HEK293T (cell line): ENCODE data around the gene NFIA.
"Not testable (repeated sequence)": the region's sequence is repeated elsewhere in the genome, so short reads cannot be mapped to it uniquely, and the experiment has no call there.

Experiments used
- CTCF ChIA-PET: fragments of 350-600 bp; formaldehyde crosslinking; extraction: SDS; loops from one replicate; lab custom pipeline; 2021; ENCODE audit warnings: antibody characterized with exemption, inconsistent platforms; lab: Yijun Ruan, JAX
- POLR2A ChIA-PET: fragments of 350-600 bp; formaldehyde crosslinking; extraction: SDS; loops from one replicate; lab custom pipeline; 2020; ENCODE audit warnings: antibody characterized with exemption, inconsistent platforms; lab: Yijun Ruan, JAX
- DNase-seq: peaks from one replicate; pipeline ENCODE4 v3.0.0; 2012; ENCODE audit warnings: mixed read lengths; ENCODE audit errors: extremely low spot score
- ARNT ChIP-seq: fragments of 450-650 bp; IDR thresholded peaks from 2 replicates; pipeline ENCODE4 v1.6.1; 2017; ENCODE audit warnings: mild to moderate bottlenecking
- BHLHE40 ChIP-seq: fragments of 450-650 bp; IDR thresholded peaks from 2 replicates; pipeline ENCODE4 v1.6.1; 2016; ENCODE audit warnings: mild to moderate bottlenecking, moderate library complexity, borderline replicate concordance
- CTBP1 ChIP-seq: fragments of 450-650 bp; IDR thresholded peaks from 2 replicates; pipeline ENCODE4 v1.6.1; 2016; ENCODE audit warnings: borderline replicate concordance
- ELF4 ChIP-seq: fragments of 450-650 bp; IDR thresholded peaks from 2 replicates; pipeline ENCODE4 v1.6.1; 2017; ENCODE audit warnings: antibody characterized with exemption
- FOXA1 ChIP-seq: fragments of 450-650 bp; IDR thresholded peaks from 2 replicates; pipeline ENCODE4 v1.6.1; 2016; ENCODE audit warnings: mild to moderate bottlenecking
- FOXK2 ChIP-seq: fragments of 450-650 bp; IDR thresholded peaks from 2 replicates; pipeline ENCODE4 v1.6.1; 2016; ENCODE audit warnings: mild to moderate bottlenecking
- FOXM1 ChIP-seq: fragments of 450-650 bp; IDR thresholded peaks from 2 replicates; pipeline ENCODE4 v1.6.1; 2017; ENCODE audit warnings: mild to moderate bottlenecking, borderline replicate concordance
- HDGF ChIP-seq: fragments of 450-650 bp; IDR thresholded peaks from 2 replicates; pipeline ENCODE4 v1.6.1; 2017; ENCODE audit warnings: antibody characterized with exemption, borderline replicate concordance
- L3MBTL2 ChIP-seq: fragments of 450-650 bp; conservative IDR thresholded peaks from 2 replicates; pipeline ENCODE4 v1.6.1; 2016; ENCODE audit warnings: mild to moderate bottlenecking
- LEF1 ChIP-seq: fragments of 450-650 bp; IDR thresholded peaks from 2 replicates; pipeline ENCODE4 v1.6.1; 2017; ENCODE audit warnings: mild to moderate bottlenecking, borderline replicate concordance
- NFRKB ChIP-seq: fragments of 450-650 bp; IDR thresholded peaks from 2 replicates; pipeline ENCODE4 v1.6.1; 2016; ENCODE audit warnings: mild to moderate bottlenecking, moderate library complexity
- PKNOX1 ChIP-seq: fragments of 450-650 bp; IDR thresholded peaks from 2 replicates; pipeline ENCODE4 v1.6.1; 2016
- SP1 ChIP-seq: fragments of 450-650 bp; IDR thresholded peaks from 2 replicates; pipeline ENCODE4 v1.6.1; 2017
- SUZ12 ChIP-seq: fragments of 450-650 bp; IDR thresholded peaks from 2 replicates; pipeline ENCODE4 v1.6.1; 2016; ENCODE audit warnings: mild to moderate bottlenecking
- ZNF384 ChIP-seq: fragments of 450-650 bp; IDR thresholded peaks from 2 replicates; pipeline ENCODE4 v1.6.1; 2016

NFIA gene

GRCh38 chr1:61056196-61056572, 26.2 kb upstream of the NFIA start:
- ChIA-PET POLR2A (interaction anchor here (1.2 to 2.5 kb wide), 3 partner anchors 21 to 26 kb away, joined by 3 to 12 read pairs (median 3); partner anchors contain the start of gene NFIA), CTCF (no interaction called here)
- TF ChIP-seq FOXK2 (no peak), CTBP1 (no peak), SP1 (no peak), BHLHE40 (no peak), PKNOX1 (no peak), ARNT (no peak)
- DNase-seq = no peak

GRCh38 chr1:61056573-61057439, 25.6 kb upstream of the NFIA start:
- ChIA-PET POLR2A (interaction anchor here (1.1 to 2.5 kb wide), 3 partner anchors 20 to 25 kb away, joined by 3 to 12 read pairs (median 5); partner anchors contain the start of gene NFIA), CTCF (interaction anchor here (0.7 kb wide), 2 partner anchors 30 to 78 kb away, joined by 3 to 4 read pairs; no protein-coding TSS in a partner anchor)
- TF ChIP-seq PKNOX1 = peak; percentile 80
- TF ChIP-seq L3MBTL2 = peak; percentile 75
- no peak for TF ChIP-seq FOXK2
- TF ChIP-seq CTBP1 = no peak
- DNase-seq = no peak

GRCh38 chr1:61058483-61059245, 23.7 kb upstream of the NFIA start:
- CTCF ChIA-PET = interaction anchor here (0.6 kb wide), 1 partner anchor 9 kb away, joined by 3 read pairs; no protein-coding TSS in a partner anchor
- POLR2A ChIA-PET = interaction anchor here (1.1 to 1.3 kb wide), 2 partner anchors 19 to 24 kb away, joined by 4 read pairs; partner anchors contain the start of gene NFIA
- TF ChIP-seq BHLHE40 (no peak), L3MBTL2 (no peak), PKNOX1 (no peak), SUZ12 (no peak), FOXA1 (no peak), ARNT (no peak), ELF4 (no peak), LEF1 (no peak), ZNF384 (no peak), CTBP1 (no peak)
- DNase-seq = no peak

GRCh38 chr1:61061601-61062000, 20.8 kb upstream of the NFIA start:
- peak; percentile 93 for TF ChIP-seq ZNF384
- POLR2A ChIA-PET, DNase-seq: not testable (repeated sequence)
- CTCF ChIA-PET = interaction anchor here (0.6 to 0.7 kb wide), 2 partner anchors 208 to 612 kb away, joined by 3 to 7 read pairs; no protein-coding TSS in a partner anchor

GRCh38 chr1:61064673-61065072, 17.7 kb upstream of the NFIA start:
- ChIA-PET CTCF (no interaction called here), POLR2A (no interaction called here)
- TF ChIP-seq HDGF (no peak), NFRKB (no peak), FOXM1 (no peak), BHLHE40 (no peak), FOXK2 (no peak)
- no peak for DNase-seq

- no peak for DNase-seq
- ChIA-PET CTCF (interaction anchor here (1.5 kb wide), 1 partner anchor 18 kb away, joined by 3 read pairs; no protein-coding TSS in a partner anchor), POLR2A (interaction anchor here (1.0 kb wide), 2 partner anchors 9 to 15 kb away, joined by 3 read pairs; partner anchors contain the start of gene NFIA)
- TF ChIP-seq FOXK2 = no peak
- TF ChIP-seq ARNT = no peak
- TF ChIP-seq FOXM1 = no peak
- TF ChIP-seq LEF1 = no peak
- no peak for TF ChIP-seq SP1
Observed at GRCh38 chr1:61067446-61068019, 14.8 kb upstream of the NFIA start.

GRCh38 chr1:61070054-61070453, 12.3 kb upstream of the NFIA start:
- no peak for TF ChIP-seq FOXA1
- TF ChIP-seq SUZ12 = no peak
- no peak for TF ChIP-seq SP1
- no peak for TF ChIP-seq ZNF384
- TF ChIP-seq ARNT = no peak
- TF ChIP-seq LEF1 = no peak
- no peak for DNase-seq
- ChIA-PET CTCF (no interaction called here), POLR2A (interaction anchor here (1.7 kb wide), 1 partner anchor 8 kb away, joined by 4 read pairs; no protein-coding TSS in a partner anchor)
